HG03175 (cell line): Measurements from ENCODE around the gene BZW1.
"Not testable (repeated sequence)": the region's sequence is repeated elsewhere in the genome, so short reads cannot be mapped to it uniquely, and the experiment has no call there.

Experiments
- ATAC-seq: cut with Tn5 transposase; IDR thresholded peaks from one replicate; pipeline ENCODE4 v1.9.1; 2021; ENCODE audit warnings: mild to moderate bottlenecking, moderate library complexity; ENCODE audit not compliant: unreplicated experiment

Gene BZW1

GRCh38 chr2:200790185-200790584 lies 21.5 kb upstream of the BZW1 start:
- no peak for ATAC-seq

DNA sequence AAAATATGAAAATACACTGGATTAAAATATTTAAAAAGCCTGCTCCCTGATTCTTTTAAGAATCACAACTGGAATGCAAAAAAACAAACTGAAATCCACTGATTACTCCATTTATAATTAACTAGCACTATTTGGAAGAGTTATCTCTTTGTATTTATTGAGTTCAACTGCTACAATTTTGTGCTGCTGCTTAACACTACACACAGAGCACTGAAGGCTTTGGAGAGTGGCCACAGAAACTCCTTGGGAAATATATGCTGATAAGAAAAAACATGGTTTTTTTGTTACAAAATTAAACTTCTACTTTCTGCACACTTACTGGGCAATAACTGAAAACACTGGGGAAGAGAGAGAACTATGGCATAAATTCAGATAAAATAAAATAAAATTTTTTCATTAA lies 19.8 kb upstream of the BZW1 start:
- no peak for ATAC-seq

DNA sequence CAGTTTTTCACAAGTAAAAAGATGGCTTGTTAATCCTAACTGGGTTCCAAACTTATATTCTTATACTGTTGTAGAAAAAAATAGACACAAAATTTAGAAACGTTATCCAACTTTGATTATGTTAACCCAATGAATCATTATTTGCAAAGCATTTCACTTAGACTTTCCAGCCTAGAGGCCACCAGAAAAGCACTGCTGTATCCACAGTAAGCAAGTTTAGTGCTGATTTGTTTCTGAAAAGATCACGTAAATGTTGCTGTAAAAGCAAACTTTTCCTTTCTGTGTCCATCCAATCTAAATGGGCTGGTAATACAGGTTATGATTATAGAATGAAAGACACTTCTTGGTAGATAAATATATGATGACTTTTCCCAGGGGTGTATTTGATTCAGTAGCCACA lies 17.6 kb upstream of the BZW1 start:
- ATAC-seq = no peak

DNA sequence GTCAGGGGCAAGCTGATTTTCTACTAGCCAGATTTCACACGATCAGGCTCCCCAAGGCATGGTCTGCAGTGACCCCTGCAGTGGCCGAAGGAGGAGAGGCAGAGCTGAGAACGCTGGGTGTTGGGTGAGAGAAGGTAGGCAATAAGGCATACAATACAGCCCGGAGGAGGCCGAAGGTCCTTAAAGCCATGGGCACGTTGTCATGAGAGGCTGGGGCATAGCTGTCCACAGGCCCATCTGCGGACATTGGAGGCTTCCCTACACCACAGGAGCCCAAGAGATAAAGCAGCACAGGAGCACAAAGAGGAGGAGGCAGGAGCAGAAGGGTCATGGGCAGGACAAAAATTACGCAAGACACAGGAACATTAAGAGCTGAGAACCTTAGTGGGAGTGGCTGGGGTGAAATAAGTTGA lies 16.7 kb upstream of the BZW1 start:
- ATAC-seq = no peak

GRCh38 chr2:200796561-200796960 lies 15.1 kb upstream of the BZW1 start:
- ATAC-seq = no peak

DNA sequence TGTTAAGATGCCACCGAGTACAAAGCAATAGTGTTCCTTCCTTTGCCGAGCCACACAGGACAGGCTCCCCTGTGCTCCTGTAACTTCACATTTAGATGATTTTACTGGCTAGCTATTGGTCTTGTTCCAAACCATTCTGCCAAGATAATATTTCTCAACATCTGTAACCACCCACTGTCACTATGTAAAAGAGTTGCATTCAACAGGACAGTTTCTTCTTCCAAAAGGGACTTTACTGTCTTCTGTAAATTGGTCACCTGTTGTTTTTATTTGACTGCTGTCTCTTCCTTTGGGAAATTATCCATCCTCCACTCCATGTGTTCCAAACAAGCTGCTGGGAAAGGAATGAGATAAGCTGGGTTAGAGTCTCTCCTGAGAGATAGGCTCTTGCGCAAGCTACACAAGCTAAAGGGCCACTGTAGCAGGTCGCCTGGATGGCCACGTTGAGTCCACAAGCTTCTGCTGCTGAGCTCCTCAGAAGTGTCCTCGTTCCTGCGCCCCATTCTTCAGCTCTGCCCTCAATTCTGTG lies 14.4 kb upstream of the BZW1 start:
- no peak for ATAC-seq

DNA sequence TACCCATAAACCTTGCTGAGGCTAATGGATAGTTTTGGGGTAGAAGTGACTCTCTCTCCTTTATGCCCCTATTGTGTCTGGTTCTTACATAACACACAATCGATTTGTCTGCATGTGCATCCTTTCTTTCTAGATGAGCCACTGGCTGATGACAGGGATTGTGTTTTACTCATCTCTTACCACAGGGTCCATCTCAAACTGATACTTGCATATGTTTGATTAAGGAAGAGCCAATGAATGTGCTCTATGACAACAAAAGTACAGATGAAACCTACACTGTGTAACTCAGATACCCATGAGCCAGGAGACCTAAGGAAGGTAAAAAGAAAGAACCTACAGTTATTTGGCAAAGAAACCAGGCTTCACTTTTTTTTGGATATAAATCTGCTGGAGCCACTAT lies 13.2 kb upstream of the BZW1 start:
- no peak for ATAC-seq

- no peak for ATAC-seq
Observed at GRCh38 chr2:200800458-200800857, 11.3 kb upstream of the BZW1 start.

DNA sequence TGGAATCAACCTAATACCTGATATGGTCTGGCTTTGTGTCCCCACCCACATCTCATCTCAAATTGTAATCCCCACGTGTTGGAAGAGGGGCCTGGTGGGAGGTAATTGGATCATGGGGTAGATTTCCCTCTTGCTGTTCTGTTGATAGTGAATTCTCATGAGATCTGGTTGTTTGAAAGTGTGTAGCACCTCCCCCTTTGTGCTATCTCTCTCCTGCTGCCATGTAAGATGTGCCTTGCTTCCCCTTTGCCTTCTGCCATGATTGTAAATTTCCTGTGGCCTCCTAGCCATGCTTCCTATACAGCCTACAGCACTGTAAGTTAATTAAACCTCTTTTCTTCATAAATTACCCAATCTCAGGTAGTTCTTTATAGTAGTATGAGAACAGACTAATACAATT lies 10.3 kb upstream of the BZW1 start:
- not testable (repeated sequence) for ATAC-seq

- no peak for ATAC-seq
Observed at GRCh38 chr2:200809506-200810251, 2.0 kb upstream of the BZW1 start.

GRCh38 chr2:200810252-200810997 lies 1.3 kb upstream of the BZW1 start:
- no peak for ATAC-seq

- ATAC-seq = no peak
Observed at GRCh38 chr2:200810998-200811332, 745 bp upstream of the BZW1 start.

DNA sequence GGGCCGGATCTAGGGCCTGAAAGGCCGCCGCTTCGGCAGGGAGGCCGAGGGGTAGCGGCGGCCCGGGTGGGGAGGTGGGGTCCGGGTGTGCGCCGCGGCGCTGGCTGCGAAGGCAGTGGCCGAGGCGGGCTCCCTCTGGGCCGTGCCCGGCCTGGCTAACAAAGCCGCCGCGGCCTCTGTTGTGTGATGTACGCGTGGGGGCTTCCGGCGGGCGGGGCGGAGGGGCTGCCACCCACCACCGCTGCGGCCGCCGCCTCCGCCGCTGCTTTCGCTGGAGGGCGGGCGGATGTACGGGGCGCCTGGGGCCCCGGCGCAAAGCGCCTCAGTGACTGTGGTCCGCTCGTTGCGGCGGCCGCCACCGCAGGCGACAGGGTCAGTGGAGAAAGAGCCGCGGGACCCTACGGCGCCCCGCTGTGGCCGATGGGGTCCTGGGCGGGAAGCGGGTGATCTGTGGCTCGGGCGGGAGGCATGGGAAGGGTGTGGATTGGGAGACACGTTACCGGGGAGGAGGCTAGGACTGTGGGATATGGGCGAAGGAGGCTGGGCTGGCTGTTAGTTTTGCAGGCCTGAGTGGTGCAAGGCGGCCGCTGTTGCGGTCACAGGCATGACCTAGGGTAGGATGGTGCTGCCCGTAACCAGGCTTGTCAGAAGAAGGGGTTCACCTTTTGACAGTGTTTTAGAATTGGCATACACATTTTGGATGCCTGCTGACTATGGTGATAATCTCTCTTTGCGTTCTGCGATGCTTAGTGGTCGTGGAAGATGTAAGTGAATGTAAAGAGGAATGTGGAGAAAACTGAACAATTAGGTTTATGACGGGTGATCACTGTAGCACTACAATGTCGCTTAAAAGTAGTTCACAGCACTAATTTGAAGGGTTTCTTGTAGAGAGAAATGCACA lies 662 bp downstream of the BZW1 start:
- peak; percentile 44 for ATAC-seq

GRCh38 chr2:200814276-200814815 lies 2.6 kb downstream of the BZW1 start:
- no peak for ATAC-seq

DNA sequence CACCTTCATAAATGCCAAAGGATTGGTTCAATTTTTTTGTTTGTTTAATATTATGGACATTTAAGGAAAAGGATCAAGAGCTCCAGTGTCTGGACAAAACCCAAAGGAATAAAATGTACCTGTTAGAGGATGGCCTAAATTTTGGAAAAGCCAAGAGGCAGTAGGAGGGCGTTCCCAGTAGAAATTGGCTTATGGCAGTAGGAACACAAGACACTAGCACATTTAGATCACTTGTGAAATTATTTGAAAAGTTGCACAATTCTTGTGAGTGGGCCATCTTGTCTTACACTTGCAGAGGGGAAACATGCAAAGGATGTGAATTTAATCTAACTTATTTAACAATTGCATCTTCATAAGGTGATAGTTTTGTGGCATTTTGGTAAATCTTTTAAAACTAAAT lies 3.2 kb downstream of the BZW1 start:
- ATAC-seq = no peak

GRCh38 chr2:200818732-200819131 lies 7.0 kb downstream of the BZW1 start:
- not testable (repeated sequence) for ATAC-seq

DNA sequence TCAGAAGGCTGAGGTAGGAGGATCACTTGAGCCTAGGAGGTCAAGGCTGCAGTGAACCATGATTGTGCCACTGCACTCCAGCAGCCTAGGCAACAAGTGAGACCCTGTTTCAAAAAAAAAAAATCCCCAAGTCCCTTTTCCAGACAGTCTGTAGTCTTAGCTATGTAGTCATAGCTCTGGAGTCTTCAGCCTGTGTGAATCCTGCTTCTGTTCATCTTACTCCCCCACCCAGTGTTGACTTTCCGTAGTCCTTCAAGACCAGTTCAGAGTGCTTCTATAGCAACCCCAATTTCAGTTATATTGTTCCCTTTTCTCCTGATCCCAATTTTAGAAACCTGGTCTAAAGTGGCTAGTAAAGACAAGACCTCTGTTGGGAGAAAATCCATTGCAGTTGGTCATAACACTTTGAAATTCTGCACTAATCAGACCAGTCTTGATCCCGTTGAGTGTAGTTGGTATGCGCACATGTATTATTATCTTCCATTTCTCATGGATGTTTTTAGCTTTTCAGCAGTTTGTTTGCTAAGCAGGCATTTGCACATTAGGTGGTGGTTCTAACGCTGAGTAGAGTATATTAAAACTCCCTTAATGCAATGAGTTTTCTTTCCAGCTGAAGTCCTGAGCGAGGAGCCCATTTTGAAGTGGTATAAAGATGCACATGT lies 9.0 kb downstream of the BZW1 start:
- ATAC-seq = no peak

GRCh38 chr2:200821686-200822245 lies 10.1 kb downstream of the BZW1 start:
- ATAC-seq = no peak

DNA sequence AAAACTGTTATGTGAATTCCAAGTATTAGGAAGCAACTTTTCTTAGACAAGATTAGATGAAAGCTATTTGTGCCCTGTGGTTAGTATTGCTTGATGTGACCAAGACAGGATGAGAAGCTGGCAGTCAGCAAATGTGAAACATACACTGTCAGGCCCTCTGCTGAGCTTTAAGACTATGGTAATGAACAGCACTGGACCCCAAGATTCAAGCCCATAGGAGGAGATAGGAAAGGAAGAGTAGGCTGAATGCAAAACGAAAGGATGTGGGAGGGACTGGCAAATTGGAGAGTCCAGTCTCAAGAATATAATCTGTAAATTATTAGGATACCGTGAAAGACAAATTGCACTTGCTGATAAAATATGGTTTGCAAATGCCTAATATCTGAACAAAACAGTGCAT lies 16.4 kb downstream of the BZW1 start:
- ATAC-seq = no peak

GRCh38 chr2:200828572-200829257 lies 17.0 kb downstream of the BZW1 start:
- no peak for ATAC-seq
